GM21447 (cell line): ENCODE measurements around the gene CDC42BPA.

Experiments
- ATAC-seq: cut with Tn5 transposase; IDR thresholded peaks from one replicate; pipeline ENCODE4 v1.9.1; 2021; ENCODE audit not compliant: unreplicated experiment

CDC42BPA gene

DNA sequence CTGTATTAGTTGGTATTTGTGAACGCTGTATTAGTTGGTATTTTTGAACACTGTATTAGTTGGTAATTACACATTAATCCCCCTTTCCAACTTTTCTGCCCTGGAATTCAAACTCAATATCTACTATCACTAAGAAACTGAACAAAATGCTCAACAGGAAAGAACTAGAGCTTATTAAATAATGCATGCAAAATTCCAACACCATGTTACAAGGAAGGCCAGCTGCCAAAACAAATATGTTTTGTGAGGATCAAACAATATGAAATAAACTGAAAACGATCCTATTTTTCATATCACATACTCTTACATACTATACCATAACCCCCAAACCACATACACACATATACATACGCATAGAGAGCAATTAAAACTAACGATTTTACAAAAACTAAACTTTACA lies 104.9 kb downstream of the CDC42BPA start:
- no peak for ATAC-seq

DNA sequence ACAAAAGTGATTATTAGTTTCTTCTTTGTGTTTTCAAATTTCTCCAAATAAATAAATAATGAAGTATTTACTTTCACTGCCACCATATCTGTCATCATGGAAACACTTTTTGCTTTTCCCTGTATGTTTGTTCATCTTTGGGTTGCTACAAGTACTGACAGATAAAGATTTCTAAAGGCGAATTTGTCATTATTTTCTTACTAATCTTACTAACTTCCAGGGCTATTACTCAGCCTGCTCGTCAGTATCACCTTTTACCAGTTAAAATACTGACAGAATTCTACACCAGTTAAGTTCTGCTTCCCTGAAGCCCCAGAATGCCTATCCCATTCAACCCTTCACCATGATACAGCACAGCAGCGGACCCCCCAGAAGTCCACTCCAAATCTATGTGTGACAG lies 106.1 kb downstream of the CDC42BPA start:
- ATAC-seq = no peak

DNA sequence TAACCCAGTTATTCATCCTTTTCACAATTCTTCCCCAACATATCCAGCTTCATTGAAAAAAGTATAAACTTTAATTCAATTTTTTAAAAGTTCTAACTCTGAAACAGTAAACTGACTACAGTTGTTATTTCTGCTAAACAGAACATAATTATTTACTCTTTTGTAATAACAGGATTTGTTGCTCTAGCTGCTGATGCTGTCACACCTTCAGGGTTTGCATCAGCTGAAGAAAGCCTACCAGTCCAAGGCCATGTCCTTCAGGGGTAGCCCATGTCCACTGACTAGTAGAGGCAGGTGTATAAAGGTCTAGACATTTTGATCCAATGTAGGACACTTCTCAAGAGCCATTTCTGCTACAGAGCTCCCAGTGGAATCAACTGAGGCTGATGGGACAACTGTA lies 107.7 kb downstream of the CDC42BPA start:
- no peak for ATAC-seq

DNA sequence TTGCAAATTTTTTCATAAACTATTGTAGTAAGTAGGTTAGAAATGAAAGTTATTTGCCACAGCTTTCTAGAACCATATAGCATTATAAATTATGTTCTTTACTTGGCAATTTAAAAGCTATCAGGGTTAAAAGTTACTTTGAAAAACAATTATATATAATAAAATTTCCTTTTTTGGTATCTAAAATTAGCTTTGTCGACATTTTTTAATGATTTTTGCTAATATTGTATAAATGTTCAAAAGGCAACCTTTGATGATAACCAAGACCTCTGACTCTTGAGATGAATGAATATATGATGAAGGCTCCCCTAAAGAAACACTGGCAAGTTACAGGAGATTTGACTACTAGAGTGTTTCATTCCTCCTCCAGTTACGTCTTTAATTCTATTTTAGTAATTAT lies 121.2 kb downstream of the CDC42BPA start:
- no peak for ATAC-seq

DNA sequence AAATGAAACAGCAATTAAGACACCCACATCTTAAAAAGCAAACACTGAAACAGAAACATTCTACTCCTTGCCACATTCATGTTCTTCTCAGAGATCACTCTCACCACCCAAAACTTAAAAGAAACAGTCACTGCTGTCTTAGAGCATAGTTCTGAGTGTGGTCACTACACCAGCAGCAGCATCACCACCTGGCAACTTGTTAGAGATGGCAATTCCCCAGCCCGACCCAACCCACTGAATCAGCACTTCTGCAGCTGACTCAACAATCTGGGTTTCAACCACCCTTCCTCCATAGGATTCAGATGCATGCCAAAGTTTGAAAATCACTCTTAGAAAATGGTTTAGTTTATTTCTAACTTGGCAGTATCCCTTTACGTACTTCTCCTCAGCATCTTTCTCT lies 126.1 kb downstream of the CDC42BPA start:
- peak; percentile 89 for ATAC-seq

DNA sequence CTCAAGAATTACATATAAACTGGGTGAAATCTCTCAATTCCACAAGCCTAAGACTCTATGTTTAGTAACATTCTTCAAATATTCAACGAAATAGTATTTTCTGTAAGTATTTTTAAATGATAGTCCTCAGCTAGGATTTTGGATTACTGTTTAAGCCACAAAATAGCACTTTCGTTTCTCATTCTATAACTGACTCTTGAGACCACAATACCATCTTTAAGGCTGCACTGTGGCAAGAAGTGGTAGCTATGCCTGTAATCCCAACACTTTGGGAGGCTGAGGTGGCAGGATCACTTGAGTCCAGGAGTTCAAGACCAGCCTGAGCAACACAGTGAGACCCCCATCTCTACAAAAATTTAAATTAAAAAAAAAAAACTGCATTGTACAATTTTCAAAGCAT lies 126.7 kb downstream of the CDC42BPA start:
- peak; percentile 78 for ATAC-seq

DNA sequence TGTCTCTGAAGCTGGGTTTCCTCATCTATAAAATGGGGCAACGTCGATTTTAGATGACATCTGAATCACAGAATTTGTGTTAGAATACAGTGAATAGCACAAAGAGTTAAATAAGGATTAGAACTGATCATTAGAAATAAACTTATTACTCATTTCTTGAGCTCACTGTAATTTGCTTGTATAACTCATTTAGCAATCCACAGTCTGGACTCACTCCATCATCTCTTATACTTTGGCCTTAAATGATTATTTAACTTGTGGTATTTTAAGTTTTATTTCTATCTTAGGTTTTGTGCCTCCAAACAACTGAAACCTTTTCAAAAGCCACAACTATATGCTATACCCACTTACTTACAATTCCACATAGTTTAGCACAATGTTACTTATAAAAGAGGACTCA lies 128.0 kb downstream of the CDC42BPA start:
- no peak for ATAC-seq

DNA sequence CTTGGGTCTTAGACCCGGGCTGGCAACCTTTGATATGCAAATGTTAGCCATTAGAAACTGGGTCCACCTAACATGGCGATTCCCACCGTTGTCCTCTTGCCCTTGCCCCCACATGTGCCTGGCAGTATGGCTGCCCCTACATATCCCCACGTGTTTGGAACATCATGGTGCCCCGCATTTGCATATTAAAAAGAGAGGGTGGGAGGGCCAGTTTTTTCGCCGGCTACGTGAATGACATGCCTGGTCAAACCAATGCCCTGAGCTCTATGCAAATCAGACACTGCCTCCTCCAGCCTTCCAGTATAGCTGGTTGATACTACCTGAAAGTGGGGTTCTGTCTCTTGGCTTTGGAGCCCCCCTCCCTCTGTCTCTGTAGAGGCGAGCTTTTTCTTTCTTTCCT lies 133.0 kb downstream of the CDC42BPA start:
- no peak for ATAC-seq

DNA sequence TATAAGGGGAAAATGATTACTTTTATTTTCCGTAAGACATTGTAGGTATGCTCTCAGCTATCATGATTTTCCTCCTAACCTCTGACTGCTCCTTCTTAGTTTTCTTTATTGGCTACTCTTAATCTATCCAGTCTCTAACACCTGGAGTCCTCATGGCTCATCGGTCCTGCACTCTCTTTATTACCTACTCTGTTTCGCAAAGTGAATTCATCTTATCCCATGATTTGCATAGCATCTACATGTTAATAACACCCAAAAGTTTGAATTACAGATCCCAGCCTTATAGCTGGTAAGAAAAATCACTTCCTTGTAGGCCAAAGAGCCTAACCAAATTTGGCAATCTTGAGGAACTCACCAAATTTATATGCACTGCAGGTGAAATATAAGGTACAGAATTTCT lies 136.3 kb downstream of the CDC42BPA start:
- ATAC-seq = no peak

DNA sequence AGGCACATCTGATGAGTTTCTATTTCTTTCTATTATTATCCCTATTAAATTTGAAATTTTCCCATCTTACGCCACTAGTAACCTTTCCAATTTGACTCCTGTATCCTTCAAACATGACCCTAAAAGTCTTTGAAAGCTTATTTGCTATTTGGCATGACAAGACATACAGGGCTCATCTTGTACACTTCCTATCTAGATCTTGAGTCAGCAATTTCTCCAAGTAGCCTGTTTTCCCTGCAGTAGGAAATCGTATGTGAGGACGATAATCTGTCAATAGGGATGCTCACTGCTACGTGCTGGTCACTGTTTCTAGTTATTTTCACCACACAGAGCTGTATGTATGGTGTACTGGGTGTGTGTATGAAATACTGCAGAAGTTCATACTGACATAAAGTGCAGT lies 142.7 kb downstream of the CDC42BPA start:
- no peak for ATAC-seq

DNA sequence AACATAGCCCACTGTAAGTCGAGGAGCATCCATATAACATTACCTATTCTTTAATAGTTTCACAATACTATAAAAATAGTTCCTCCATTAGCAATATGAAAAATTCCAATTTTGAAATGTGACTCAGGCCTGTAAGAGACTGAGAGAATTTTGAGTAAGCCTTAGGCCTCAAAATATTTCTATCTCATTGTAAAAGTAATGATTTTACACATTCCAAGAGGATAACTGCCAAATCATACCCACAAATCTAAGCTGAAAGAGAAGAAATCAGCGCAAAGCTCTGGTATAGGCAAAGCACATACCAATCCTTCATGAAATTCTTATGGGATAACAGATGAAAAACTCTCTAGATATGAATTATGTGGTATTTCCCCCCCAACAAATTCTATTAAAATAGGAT lies 144.1 kb downstream of the CDC42BPA start:
- ATAC-seq = no peak

DNA sequence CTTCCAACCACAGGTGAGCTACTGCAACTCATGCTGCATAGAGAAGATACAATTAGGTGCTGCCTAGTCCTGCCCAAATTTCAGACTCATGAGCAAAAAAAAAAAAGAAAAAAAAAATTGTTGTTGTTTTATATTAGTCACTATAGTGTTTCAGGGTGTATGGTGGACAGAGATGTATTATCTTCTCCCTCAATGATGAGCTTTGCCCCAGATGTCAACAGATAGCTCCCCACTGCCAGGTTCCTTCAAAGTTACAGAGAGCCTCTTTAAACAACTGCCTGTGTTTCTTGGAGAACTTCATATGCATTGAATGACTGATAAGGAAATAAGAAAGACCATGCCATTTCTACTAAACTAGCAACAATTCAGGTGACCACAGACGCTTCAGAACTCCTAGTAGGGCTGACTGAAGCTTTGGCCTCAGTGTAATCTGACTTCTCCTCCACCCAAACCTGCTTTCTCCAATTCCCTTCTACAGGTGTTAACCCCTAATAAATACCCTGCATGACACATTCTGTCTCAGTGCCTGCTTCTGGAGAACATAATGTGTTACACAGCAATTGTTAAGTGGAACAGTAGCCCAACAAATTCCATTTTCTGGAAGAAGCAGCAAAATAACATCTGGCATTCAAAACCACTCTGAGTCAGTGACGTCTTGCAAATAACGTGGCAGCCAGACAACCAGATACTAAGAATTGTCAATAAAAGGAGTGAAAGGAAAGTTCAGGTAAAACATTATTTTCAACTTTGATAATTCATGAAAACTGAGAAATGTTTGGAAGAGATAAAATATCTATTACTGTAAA lies 147.7 kb downstream of the CDC42BPA start:
- ATAC-seq = no peak

DNA sequence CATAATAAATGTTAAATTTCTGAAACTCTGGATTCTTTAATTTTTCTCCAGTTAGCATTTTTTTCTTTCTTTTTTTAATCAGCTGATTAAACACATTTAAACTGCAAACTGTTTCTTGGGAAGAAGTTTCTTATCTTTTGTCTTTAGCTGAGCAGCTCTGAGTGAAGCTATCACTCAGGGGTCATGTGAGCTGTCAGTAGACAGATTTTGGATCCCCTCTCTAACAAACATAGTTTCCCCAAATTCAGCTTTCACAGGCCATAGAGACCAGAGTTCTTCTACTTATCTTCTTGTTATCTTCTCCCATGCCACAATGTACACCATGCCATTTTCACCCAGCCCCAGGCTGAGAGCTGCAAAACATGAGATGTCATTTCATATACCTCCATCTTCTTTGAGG lies 148.9 kb downstream of the CDC42BPA start:
- ATAC-seq = no peak

DNA sequence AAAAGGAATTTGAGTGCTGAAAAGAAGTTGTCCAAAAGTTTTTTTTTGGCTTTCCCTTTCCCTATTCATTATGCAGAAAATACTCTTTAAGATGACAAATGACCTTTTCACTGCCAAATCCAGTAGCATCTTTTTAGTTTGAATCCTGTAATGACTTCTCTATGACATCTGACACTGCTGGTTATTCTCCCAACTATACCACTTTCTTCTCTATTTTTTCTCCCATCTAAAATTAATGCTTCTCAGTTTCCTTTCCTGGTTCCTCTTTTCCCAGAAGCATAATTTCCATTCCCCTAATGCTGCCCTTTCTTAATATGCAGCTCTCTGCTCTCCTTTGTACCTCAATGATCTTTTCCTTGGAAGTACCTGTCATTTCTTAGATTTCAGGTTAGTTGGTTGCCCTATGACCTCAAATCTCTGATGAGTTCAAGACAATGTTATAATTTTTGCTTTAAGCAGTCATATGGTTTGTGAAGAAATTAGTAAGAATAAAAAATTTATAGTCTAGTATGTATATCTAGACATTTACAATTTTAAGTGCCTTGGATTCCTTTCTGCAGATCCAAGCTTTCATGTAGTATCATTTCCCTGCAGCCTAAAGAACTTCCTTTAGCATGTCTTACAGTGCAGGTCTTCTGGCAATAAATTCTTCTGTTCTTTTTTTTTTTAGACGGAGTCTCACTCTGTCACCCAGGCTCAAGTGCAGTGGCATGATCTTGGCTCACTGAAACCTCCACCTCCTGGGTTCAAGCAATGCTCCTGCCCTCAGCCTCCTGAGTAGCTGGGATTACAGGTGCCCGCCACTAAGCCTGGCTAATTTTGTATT lies 150.8 kb downstream of the CDC42BPA start:
- ATAC-seq = no peak

DNA sequence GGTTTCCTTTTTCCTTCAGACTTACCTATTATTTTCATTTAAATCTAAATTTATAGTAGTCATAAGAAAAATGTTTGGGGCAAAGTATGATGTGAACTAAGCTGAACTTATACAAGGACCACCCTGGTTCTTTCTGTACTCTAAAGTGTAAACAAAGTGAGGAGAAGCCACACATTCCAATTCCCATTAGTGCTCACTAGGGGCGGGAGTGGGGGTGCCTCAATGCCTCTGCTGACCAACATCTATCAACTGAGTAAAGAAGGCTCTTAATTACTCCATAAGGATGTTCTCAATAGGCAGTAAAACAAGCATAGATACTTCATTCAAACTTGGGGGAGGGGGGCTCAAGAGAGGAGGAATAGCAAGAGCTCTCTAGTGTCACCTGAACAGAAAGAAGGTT lies 151.7 kb downstream of the CDC42BPA start:
- ATAC-seq = no peak

DNA sequence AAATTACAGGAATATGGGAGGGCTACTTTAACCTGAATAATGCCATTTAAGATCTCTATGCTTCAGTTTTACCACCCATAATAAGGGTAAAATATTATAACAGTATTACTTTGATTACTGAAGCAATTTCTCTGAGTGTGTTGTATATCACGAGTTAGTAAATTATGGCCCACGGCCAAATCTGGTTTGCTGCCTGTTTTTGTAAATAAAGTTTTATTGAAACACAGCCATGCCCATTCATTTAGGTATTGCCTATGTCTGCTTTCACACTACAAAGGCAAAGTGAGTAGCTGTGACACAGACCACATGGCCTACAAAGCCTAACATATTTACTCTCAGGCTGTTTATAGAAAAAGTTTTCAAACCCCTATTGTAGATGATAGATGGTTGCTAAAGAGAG lies 156.8 kb downstream of the CDC42BPA start:
- ATAC-seq = no peak

DNA sequence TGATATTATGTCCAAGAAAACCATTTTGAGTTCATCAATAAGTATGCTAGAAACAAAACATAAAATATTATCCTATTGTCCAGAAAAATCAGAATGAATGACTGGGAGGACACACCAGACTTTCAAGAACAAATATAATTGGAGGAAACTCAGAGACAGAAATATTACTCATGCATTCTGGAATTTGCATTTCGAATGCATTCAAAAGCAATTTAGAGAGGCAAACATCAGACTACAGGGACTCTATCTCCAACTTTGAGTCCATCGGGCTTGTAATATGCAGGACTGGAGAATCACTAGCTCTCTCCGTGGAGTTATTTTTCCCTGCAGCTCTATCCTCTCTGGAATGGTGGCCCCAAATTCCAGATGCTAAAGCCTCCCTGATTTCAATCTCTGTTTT lies 161.8 kb downstream of the CDC42BPA start:
- ATAC-seq = no peak

DNA sequence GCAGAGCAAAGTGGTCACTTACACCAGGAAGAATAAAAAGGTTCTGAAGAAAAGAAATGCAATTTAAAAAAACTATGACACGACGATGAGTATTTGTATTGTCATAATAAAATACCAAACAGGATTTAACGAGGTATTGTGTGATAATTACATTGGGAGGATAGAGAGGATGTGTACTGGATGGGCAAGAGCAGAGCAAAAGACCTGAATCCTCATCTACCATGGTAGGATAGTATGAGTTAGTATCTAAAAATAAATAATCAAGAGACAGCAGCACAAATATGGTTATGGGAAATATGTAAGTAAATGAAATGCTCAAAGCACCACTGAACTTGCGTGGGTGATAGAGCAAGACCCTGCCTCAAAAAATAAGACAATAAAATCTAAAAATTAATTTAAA lies 162.6 kb downstream of the CDC42BPA start:
- no peak for ATAC-seq

DNA sequence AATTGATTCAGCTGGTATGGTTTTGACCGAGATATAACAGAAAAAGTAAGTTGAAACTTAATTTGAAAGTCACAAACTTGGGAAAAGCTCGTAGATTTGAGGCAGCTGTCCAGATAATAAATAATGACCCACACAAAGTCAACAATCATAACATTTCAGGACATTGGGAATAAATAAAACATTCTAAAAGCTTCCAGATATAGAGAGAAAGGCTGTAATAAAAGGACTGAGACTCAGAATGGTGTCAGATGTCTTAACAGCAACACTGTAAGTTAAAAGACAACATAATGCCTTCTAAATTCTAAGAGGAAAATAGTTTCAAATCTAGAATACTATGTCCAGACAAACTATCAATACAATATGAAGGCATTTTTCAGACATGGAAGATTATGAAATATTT lies 163.3 kb downstream of the CDC42BPA start:
- no peak for ATAC-seq

DNA sequence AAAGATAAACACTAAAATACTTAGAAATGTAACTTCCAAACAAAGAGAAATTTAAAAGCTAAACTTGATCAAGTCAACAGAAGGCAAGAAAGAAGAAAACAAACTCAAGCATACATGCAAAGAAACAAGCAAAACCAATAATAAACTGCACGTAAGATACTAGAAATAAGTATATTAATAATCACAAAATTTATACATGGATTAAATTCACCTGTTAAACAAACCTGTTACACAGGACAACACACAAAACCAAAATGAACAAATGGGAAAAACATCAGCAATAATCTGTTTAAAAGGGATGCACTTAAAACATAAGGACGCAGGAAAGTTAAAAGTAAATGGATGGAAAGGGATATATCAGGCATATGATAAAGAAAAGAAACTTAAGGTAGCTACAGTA lies 165.8 kb downstream of the CDC42BPA start:
- ATAC-seq = no peak

DNA sequence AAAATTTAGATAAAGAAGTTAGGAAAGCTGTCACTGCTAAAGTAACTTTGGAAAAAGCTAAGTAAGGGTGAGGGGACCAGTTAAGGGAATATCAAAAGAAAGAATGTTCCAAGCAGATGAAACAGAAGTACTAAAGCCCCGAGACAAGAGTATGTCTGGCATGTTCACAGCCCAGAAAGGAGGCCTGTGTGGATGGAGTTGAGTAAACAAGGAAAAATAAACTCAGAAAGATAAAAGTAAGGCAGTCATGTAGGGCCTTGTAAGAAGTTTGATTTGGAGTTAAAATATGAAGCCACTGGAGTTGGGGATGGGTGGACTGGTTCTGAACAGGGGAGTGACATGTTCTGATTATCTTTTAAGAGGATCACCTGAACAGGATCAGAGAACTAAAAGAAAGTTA lies 177.9 kb downstream of the CDC42BPA start:
- no peak for ATAC-seq

DNA sequence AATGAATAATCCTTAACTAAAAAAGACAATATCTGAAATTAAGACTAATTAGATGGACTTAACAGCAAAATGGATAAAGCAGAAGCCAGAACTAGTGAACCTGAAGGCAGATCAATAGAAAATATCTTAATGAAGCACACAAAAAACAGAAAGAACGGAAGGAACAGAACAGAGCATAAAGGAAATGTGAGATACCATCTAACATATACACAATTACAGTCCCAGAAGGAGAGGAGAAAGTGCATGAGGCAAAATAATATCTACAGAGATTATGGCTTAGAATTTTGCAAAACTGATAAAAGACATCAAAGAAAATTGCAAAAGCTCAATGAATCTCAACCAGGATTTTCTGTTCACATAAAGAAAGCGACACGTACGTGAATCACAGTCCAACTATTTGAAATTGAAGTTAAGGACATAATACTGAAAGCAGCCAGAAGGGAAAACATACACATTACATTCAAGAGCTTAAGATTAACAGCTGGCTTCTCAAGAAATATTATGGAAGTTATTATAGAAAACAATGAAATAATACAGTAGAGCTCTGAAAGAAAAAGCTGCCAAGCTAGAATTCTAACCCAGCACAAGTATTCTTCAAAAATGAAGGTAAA lies 182.0 kb downstream of the CDC42BPA start:
- no peak for ATAC-seq
